Measurements from ENCODE around the gene CAMKK2. TPM values are rescaled to one million over a fixed set of nuclear protein-coding genes. Genes with fewer than 3 reads are reported as not detected.

The CAMKK2 gene
- total and polyA plus RNA-seq, 7 donors, result 4.4 to 12.3 (median 8.3) TPM

DNA sequence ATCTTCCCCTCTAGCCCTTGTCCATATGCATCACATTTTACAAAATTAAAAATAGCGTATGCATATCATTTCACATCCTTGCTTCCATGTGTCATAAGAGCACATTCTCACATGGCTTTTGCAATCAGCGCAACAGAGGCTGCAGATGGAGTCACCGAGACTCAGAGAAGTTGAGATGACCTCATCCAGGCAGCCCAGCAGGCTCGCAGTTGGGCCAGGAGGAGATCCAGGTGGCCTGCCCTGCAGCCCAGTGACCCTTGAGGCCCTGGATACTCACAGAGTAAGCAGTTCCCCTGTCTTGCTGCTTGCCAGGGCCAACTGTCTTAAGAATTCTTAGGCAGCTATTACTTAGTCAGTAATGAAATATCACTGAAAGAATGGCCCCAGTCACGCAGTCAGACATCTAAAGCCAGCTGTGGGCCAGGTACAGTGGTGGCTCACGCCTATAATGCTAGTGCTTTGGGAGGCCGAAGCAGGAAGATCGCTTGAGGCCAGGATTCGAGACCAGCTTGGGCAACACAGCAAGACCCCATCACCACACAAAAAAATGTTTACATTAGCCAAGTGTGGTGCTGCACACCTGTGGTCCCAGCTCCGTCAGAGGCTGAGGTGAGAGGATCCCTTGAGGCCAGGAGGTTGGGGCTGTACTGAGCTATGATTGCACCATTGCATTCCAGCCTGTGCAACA, 9.1 kb downstream of the CAMKK2 start:
- WGBS, 3 donors, result 86 to 93% (median 87%) methylated on average over 10 of the region's 10 CpGs
- DNase-seq (no peak), ATAC-seq (no peak)
- intact Hi-C loops (cut with DNase I), result no loop called here
- Histone ChIP-seq H3K9me3 (no peaks in the 10 kb centered on the region), H3K4me1 (no peaks in the 10 kb centered on the region), H3K4me3 (no peak overlapping the region), H3K27me3 (ENCODE audit: insufficient read depth in 3 of 3, low read length in 2 of 3) (no peaks in the 10 kb centered on the region), H3K27ac (no peak overlapping the region), H3K36me3 (ENCODE audit: insufficient read depth in 1 of 2, low read depth in 1 of 2) (peaks cover 0 to 14% of the 10 kb centered on the region in 2 donors)
- TF ChIP-seq CTCF (IDR thresholded peaks at IDR 0.05), result no peak

DNA sequence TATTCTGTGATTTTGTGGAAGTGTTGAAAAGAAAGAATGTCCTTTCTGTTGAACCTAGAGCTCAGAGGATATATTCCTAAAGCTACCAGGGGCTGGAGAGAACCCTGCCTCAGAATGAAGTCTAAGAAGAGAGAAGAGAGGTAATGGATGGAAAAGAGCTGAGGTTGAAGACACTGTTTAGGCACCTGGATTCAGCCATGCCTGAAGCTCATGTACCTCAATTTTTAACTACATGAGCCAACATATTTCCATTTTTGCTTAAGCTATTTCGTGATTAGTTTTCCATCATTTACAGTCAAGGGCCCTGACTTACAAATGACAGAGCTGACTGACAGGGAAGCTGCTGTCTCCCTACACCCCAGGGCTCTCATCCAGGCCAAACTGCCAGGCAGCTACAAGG, 10.7 kb downstream of the CAMKK2 start:
- no peak for TF ChIP-seq CTCF (IDR thresholded peaks at IDR 0.05)
- DNase-seq (no peak), ATAC-seq (no peak)
- Histone ChIP-seq H3K36me3 (ENCODE audit: insufficient read depth in 1 of 2, low read depth in 1 of 2) (no peaks in the 10 kb centered on the region), H3K27ac (no peak overlapping the region), H3K27me3 (ENCODE audit: insufficient read depth in 3 of 3, low read length in 2 of 3) (no peaks in the 10 kb centered on the region), H3K9me3 (no peaks in the 10 kb centered on the region), H3K4me3 (no peak overlapping the region), H3K4me1 (no peaks in the 10 kb centered on the region)
- WGBS, 3 donors, result 93 to 100% (median 99%) methylated on average over 1 of the region's 1 CpG
- intact Hi-C loops (cut with DNase I), result no loop called here

DNA sequence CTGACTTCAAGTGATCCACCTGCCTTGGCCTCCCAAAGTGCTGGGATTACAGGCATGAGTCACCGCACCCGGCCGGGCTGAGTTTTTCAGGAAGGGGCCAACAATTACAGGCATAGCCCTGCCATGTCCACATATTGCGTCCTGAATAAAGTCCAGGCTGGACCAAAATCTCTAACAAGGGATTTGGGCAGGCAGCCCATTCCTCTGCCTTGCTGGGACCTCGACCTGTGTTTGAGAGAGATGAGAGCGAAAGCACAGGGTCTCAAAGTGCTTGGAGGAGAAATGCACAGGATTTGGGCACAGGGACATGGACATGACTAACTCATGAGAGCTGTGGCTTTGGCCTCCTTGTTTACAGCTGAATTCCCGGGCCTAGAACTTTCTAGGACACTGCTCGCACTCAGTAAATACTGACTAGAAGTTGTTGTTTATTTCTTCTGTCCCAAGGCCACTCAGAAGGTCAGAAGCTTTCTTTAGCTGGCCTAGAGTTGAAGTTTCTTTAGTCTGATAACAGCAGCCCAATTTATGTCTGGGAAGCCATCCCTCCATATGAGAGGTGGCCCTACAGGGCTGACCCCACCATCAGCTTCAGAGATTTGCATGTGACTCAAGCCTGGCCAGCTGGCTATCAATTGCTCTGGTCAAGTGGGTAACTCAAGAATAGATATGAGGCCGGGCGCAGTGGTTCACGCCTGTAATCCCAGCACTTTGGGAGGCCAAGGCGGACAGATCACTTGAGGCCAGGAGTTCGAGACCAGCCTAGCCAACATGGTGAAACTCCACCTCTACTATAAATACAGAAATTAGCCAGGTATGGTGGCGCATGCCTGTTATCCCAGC, 11.7 kb downstream of the CAMKK2 start:
- ATAC-seq (peak in 1 of 4 donors; percentile 21), DNase-seq (no peak)
- H3K4me3 ChIP-seq, result no peak overlapping the region
- TF ChIP-seq CTCF (IDR thresholded peaks at IDR 0.05), result no peak
- intact Hi-C loops (cut with DNase I), result no loop called here
- WGBS, 3 donors, result 65 to 80% (median 73%) methylated on average over 14 of the region's 14 CpGs
- no peaks in the 10 kb centered on the region for H3K36me3 ChIP-seq (ENCODE audit: insufficient read depth in 1 of 2, low read depth in 1 of 2)
- H3K4me1 ChIP-seq, result no peaks in the 10 kb centered on the region
- no peaks in the 10 kb centered on the region for H3K9me3 ChIP-seq
- H3K27me3 ChIP-seq (ENCODE audit: insufficient read depth in 3 of 3, low read length in 2 of 3), result no peaks in the 10 kb centered on the region
- no peak overlapping the region for H3K27ac ChIP-seq

DNA sequence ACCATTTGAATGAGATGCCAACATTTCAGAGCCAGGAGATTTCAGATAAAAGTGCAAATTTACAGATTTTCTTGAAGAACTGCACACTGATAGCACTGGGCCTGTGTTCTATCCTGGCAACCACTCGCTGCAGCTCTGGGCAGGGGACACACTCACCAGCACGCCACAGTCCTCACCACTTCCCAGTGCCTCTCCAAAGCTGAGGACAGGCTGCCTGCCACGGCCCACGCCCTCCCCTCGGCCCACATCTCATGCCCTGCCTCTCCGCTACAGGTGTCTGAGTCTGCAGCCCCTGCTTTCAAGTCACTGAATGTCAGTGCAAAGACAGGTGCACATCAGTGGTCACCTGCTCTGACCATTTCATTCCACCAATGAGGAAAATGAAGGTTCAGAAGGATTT, 12.7 kb downstream of the CAMKK2 start:
- no peak for ATAC-seq
- Histone ChIP-seq H3K27ac (no peak overlapping the region), H3K9me3 (no peaks in the 10 kb centered on the region), H3K36me3 (ENCODE audit: insufficient read depth in 1 of 2, low read depth in 1 of 2) (no peaks in the 10 kb centered on the region), H3K4me1 (no peaks in the 10 kb centered on the region), H3K4me3 (no peak overlapping the region), H3K27me3 (ENCODE audit: insufficient read depth in 3 of 3, low read length in 2 of 3) (no peaks in the 10 kb centered on the region)
- 97 to 99% (median 98%) methylated on average over 6 of the region's 6 CpGs for WGBS, 3 donors
- TF ChIP-seq CTCF (IDR thresholded peaks at IDR 0.05), result no peak
- no peak for DNase-seq
- intact Hi-C loops (cut with DNase I), result no loop called here

All from psoas muscle (tissue), 8 donors.